Measurements from ENCODE around the gene TMEM92.
"Not testable (repeated sequence)": the region's sequence is repeated elsewhere in the genome, so short reads cannot be mapped to it uniquely, and the experiment has no call there.

Gene TMEM92

GRCh38 chr17:50300824-50301223, 26.6 kb downstream of the TMEM92 start:
- DNase-seq (ENCODE audit: low read depth in 2 of 2), result not testable (repeated sequence)

GRCh38 chr17:50301891-50302584, 27.8 kb downstream of the TMEM92 start:
- no peak for DNase-seq (ENCODE audit: low read depth in 2 of 2)

GRCh38 chr17:50303051-50303450, 28.8 kb downstream of the TMEM92 start:
- DNase-seq (ENCODE audit: low read depth in 2 of 2), result no peak

DNA sequence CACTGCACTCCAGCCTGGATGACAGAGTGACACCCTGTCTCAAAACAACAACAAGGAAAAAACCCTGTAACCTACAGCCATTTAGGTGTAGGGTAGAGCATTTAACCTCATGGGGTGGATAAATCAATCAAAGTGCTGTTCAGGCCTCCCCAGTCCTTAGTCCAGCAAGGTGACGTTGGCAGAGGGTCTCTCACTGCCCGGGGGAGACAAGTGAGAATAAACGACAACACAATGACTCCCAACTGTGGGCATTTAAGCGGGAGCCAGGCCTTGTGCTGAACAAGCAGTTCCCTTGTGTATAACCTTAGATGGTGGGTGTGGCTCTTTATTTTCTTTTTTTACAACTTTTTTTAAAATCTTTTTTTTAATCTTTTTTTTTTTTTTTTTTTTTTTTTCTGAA, 29.3 kb downstream of the TMEM92 start:
- DNase-seq (ENCODE audit: low read depth in 2 of 2), result no peak

DNA sequence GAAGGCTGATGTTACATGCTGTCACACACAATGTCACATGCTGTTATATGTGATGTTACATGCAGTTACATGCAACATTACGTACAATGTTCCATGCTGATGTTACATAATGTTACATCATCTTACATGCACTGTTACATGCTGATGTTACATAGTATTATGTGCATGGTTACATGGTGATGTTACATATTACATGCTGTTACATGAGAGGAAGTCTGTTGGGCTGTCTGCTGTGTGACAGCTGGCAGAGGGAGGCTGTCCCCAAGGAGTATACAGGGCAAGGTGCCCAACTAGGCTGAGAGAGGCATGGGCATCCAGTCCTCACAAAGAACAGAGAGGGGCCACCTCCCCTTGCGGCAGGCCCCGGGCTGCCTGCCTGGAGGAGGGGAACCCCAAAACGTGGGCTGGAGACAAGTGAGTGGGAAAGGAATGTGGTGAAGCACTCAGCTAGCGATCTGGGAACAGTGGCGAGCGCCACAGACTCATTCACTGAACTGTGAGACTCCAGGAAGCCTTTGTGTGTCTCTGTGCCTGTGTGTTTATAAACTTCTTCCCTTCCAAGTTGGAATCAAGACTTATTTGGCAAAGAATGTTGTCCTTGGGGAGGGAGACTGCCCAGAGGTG, 30.6 kb downstream of the TMEM92 start:
- no peak for DNase-seq (ENCODE audit: low read depth in 2 of 2)

DNA sequence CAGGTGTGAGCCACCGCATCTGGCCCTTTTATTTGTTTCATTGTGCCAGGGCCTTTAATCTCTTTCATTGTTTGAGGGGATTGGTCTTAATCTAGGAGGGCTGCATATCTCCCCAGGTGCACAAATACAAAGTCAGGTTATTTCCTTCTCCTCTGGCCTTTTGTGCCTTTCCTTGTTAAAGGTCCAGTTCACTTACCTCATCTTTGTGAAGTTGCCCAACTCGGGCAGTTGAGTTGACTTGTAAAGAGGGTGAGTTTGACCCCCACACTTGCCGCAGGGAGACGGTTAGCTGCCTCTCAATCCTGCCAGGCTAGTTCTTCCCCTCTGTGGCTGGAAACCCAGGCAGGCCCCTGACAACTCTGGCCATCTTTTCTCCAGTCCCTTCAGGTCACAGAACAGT, 33.4 kb downstream of the TMEM92 start:
- no peak for DNase-seq (ENCODE audit: low read depth in 2 of 2)

GRCh38 chr17:50308666-50309065, 34.4 kb downstream of the TMEM92 start:
- DNase-seq (ENCODE audit: low read depth in 2 of 2), result no peak

DNA sequence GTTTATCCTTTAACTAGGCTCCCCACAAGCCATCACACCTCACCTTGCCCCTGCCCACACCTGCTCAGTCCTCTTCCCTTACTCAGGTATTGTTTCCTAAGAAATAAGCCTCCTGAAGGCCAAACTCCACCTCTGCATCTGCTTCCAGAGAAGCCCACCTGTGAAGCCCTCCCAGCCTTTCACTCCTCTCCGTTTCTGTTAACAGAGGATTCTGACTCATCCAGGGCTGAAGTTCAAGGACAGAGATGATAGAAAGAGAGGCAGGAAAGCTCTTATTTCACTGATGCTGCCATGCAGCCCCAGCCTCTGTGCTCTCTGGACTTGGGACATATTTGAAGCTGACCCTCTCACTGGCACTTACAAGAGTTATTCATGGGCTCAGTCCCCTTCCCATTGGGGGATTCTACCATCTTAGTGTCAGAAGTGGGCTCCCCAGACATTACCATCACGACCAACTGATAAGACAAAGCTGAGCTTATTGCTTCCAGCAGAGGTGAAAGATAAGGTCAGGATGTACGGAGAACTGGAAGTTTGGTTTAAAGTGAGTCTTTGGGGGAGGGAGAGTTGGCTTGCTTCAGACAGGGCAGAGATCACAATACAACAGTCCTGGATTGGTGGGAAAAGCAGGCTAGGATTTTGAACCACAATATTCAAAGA, 36.3 kb downstream of the TMEM92 start:
- no peak for DNase-seq (ENCODE audit: low read depth in 2 of 2)

DNA sequence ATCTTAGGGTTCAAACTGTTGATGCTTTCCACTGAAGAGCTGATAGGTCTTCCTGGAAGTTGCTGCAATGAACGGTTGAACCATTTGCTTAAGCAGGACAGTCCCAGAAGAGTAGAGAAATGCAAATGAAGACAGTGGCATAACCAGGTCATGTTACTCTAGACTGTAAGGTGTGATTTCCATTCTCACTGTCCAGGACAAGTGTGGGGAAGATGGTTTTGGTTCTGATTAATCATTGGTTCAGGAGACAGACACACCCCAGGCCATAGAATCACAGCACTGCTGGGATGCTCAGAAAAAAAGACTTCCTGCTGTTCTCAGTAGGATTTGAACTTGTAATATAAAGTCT, 36.8 kb downstream of the TMEM92 start:
- DNase-seq (ENCODE audit: low read depth in 2 of 2), result no peak

DNA sequence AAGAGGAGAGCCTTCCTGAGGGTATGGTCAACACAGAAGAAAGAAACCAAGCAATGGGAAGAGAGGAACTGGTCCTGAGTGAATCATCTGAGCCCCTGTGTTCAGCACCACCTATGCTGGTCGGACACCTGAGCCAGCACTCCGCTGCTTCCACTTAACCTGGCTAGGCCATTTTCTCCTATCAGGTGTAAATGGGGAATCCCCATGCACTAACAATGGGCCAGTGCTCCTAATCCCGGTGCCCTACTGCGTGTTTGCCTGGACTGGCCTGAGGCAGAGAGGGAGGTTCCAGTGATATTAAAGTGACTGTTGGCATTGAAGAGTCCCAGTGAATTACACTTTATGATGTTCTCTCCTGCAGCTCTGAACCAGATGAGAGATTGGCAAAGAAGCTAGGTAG, 37.2 kb downstream of the TMEM92 start:
- DNase-seq (ENCODE audit: low read depth in 2 of 2), result no peak

DNA sequence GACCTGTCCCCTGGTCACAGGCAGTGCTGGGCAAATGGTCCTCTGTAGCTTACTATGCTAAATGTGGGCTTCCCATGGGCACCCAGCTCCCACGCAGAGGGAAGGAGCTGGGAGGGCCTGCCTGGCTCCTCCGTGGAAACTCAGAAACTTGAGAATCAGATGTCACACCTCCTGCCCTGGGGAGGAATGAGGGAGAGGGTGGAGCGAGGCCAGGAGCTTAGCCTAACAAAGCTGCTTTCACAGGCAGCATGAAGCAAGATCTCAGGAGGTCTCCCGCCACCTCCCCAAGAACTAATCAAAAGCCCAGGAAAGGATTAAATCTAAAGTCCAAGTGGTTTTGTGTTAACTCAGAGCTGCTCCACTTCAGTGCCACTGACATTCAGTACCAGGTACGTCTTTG, 38.0 kb downstream of the TMEM92 start:
- DNase-seq (ENCODE audit: low read depth in 2 of 2), result no peak

GRCh38 chr17:50314456-50315011, 40.3 kb downstream of the TMEM92 start:
- DNase-seq (ENCODE audit: low read depth in 2 of 2), result no peak

DNA sequence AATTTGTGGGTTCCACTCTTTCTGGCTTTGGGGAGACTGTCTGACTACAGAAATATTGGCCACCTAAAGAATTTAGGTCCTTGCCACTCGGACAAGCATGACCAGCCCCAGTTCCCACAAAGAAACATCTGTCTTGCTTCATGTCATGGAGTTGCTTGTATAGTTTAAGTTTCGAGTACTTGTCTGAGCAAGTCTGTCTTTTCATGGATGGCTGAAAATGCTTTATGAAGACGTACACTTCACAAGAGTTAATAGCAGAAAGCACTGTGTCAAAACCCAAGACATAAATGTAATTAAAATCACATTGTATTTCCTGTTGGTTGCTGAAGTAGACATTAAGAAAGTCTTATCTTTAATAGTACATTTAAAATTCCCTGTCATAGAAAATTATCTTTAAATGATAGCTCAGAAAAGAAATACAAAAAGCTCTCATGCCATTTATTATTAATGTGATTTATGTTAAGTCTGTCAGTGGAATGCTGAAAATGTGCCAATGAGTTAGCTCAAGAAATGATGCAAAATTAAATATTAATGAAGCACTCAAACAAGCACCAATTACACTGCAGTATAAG, 41.8 kb downstream of the TMEM92 start:
- DNase-seq (ENCODE audit: low read depth in 2 of 2), result no peak

GRCh38 chr17:50316660-50317059, 42.4 kb downstream of the TMEM92 start:
- DNase-seq (ENCODE audit: low read depth in 2 of 2), result not testable (repeated sequence)

DNA sequence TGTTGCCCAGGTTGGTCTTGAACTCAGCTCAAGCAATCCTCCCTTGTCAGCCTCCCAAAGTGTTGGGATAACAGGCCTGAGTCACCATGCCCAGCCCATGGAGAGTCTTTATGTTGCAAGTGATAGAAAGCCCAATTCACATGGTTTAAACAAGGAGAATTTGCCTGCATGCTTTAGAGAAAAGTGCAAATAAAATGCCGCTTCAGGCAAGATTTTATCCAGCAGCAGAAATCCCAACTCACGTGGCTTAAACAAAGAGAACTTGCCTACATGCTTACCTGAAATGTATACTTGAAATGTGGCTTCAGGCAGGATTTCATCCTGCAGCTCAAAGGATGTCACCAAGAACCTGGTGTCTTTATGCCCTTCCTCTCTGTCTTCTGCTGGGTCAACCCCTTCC, 42.9 kb downstream of the TMEM92 start:
- no peak for DNase-seq (ENCODE audit: low read depth in 2 of 2)

DNA sequence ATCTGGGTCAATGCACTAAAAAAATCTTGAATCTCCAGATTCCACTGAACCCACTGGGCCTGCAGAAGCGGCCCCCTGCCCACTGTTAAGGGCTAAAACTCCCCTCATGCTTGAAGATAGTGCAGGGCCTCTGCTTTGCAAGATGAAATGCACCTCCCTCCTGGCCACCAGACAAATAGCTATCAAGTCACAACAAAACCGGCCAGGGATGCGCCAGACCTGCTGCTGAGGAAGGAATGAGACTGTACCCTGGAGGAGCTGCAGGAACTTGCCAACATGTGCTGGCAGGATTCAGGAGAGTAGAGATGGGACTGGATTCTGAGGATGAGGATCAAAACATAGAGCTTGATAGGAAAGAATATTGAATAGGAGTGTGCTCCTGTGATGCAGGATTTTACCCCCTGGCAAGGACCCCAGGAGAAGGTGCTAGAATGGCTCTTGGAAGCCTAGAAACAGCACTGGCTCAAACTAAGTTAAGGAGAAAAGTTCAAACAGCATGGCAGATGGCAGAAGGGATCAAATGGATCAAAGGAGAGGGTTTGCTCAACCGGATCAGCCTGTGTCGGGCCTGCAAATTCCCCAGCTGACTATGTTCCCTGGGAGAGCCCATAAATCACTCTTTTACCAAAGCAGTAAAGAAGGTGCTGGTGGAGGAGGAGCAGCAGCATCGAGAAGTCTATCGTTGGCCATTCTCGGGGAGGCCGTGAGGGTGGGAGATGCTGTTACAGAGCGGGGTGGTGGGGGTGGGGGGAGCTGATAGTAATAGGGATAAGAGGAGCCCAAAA, 44.4 kb downstream of the TMEM92 start:
- DNase-seq (ENCODE audit: low read depth in 2 of 2), result no peak

DNA sequence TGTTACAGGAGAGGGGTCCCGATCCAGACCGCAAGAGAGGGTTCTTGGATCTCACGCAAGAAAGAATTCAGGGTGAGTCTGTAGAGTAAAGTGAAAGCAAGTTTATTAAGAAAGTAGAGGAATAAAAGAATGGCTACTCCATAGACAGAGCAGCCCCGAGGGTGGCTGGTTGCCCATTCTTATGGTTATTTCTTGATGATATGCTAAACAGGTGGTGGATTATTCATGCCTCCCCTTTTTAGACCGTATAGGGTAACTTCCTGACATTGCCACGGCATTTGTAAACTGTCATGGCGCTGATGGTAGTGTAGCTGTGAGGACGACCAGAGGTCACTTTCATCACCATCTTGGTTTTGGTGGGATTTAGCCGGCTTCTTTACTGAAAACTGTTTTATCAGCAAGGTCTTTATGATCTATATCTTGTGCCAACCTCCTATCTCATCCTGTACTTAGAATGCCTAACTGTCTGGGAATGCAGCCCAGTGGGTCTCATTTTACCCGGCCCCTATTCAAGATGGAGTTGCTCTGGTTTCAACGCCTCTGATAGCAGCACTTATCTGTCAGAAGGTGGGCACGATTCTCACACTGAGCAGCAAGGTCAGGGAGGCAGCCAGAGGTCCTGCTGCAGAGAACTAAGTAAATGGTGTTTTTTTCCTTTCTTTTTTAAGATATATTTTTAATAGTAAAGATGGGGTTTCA, 45.2 kb downstream of the TMEM92 start:
- DNase-seq (ENCODE audit: low read depth in 2 of 2), result no peak

DNA sequence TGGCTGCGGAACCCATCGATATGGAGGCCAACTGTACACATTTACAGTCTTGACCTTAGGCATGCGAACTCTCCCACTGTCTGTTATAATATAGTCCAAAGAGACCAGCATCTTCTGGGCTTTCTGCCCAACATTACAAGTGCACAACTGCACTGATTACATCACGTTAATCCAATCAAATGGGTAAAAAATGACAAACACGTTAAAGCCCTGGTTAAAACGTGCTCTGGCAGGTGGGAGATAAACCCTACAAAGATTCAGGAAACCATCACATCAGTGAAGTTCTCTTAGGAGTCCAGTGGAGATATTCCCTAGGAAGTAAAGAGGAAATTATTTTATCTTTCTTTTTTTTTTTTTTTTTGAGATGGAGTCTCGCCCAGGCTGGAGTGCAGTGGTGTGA, 48.0 kb downstream of the TMEM92 start:
- no peak for DNase-seq (ENCODE audit: low read depth in 2 of 2)

DNA sequence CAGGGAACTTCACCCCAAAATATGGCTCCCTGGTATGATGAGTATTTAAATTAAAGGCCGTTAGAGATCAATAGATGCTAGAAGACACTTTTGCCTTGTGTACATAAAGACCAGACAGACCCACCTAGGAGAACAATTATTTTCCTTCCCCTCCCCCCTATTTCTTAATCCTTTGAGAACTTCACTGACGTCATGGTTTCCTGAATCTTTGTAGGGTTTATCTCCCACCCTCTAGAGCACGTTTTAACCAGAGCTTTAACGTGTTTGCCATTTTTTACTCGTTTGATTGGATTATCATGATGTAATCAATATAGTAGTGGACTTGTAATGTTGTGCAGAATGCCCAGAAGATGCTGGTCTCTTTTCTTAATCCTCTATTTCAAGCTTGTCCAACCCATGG, 48.8 kb downstream of the TMEM92 start:
- DNase-seq (ENCODE audit: low read depth in 2 of 2), result no peak

GRCh38 chr17:50325906-50326305, 51.6 kb downstream of the TMEM92 start:
- no peak for DNase-seq (ENCODE audit: low read depth in 2 of 2)

DNA sequence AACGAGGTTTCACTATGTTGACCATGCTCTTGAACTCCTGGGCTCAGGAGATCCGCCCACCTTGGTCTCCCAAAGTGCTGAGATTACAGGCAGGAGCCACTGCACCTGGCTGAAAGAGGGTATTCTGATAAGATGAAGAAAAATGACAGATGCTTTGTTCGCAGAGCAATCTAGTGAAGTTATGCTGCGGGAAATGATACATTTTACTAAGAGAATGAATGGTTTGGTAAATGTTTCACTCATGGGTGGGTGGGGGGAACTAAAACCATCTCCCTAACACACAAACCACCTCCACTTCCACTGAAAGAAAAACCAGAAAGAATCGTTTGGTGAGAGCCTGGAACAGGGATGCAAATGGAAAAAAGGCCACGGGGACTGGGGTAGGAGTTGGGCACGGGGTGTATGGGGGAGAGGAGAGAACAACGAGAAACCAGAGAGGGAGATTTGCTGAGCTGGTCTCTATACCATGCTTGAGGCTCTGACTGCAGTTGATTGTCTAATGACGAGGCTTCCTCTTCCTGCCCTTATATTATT, 52.6 kb downstream of the TMEM92 start:
- DNase-seq (ENCODE audit: low read depth in 2 of 2), result no peak

All from activated CD4-positive, alpha-beta T cell treated with anti-CD3 and anti-CD28 coated beads for 24 hours (primary cell).